Neuronal stem cell (in vitro differentiated cells): ENCODE results near the gene CXXC4.

Source experiments
- DNase-seq: peaks from one replicate; pipeline ENCODE4 v3.0.0-alpha.2; 2013; ENCODE audit warnings: low spot score
- H2AFZ ChIP-seq: one replicate; pipeline ENCODE4 v1.6.1; 2013; ENCODE audit warnings: mild to moderate bottlenecking, low read length, inconsistent platforms
- H2AK5ac ChIP-seq: 2 replicates; pipeline ENCODE4 v1.6.1; 2013; ENCODE audit warnings: low read depth, mild to moderate bottlenecking, inconsistent platforms, low read length, moderate library complexity, mixed read lengths
- H2BK120ac ChIP-seq: 2 replicates; pipeline ENCODE4 v1.6.1; 2013; ENCODE audit warnings: low read depth, mild to moderate bottlenecking, inconsistent platforms, low read length, moderate library complexity, mixed read lengths
- H2BK12ac ChIP-seq: one replicate; pipeline ENCODE4 v1.6.1; 2013; ENCODE audit warnings: low read length, inconsistent platforms
- H2BK15ac ChIP-seq: 2 replicates; pipeline ENCODE4 v1.6.1; 2013; ENCODE audit warnings: mild to moderate bottlenecking, low read length, inconsistent platforms, mixed read lengths
- H2BK5ac ChIP-seq: one replicate; pipeline ENCODE4 v1.6.1; 2013; ENCODE audit warnings: inconsistent platforms, mild to moderate bottlenecking, low read length, moderate library complexity
- H3K14ac ChIP-seq: one replicate; pipeline ENCODE4 v1.6.1; 2013; ENCODE audit warnings: low read length, inconsistent platforms
- H3K18ac ChIP-seq: 2 replicates; pipeline ENCODE4 v1.6.1; 2013; ENCODE audit warnings: low read length, inconsistent platforms
- H3K23ac ChIP-seq: 2 replicates; pipeline ENCODE4 v1.6.1; 2013; ENCODE audit warnings: low read depth, mild to moderate bottlenecking, mixed read lengths, low read length, inconsistent platforms; ENCODE audit not compliant: poor library complexity
- H3K27ac ChIP-seq: replicated peaks from 3 replicates; pipeline ENCODE4 v1.5.1; 2013; ENCODE audit warnings: low read length, inconsistent platforms
- H3K27me3 ChIP-seq, 3 experiments: 2 replicates each; pipeline ENCODE4 v1.6.1; 2013; ENCODE audit warnings: low read length in 3 of 3, mild to moderate bottlenecking in 2 of 3, inconsistent platforms in 1 of 3, low read depth in 1 of 3, mixed read lengths in 1 of 3, moderate library complexity in 1 of 3; ENCODE audit not compliant: control insufficient read depth in 3 of 3, insufficient read depth in 3 of 3
- H3K36me3 ChIP-seq, 2 donors: replicated peaks in 1 of 2; 2 replicates each; pipeline ENCODE4 v1.6.1; 2013; ENCODE audit warnings: low read length in 2 of 2; ENCODE audit not compliant: control insufficient read depth in 2 of 2, insufficient read depth in 2 of 2
- H3K4ac ChIP-seq: 2 replicates; pipeline ENCODE4 v1.6.1; 2013; ENCODE audit warnings: inconsistent platforms, mild to moderate bottlenecking, low read length, moderate library complexity
- H3K4me1 ChIP-seq, 2 donors: 1 replicate in 1 of 2; 2 replicates in 1 of 2; pipeline ENCODE4 v1.6.1; 2013; ENCODE audit warnings: low read length in 2 of 2, low read depth in 1 of 2; ENCODE audit not compliant: control insufficient read depth in 2 of 2, insufficient read depth in 1 of 2
- H3K4me2 ChIP-seq: one replicate; pipeline ENCODE4 v1.6.1; 2013; ENCODE audit warnings: mild to moderate bottlenecking, low read length, inconsistent platforms; ENCODE audit not compliant: insufficient read depth, poor library complexity, severe bottlenecking
- H3K4me3 ChIP-seq, 2 donors: 2 replicates each; pipeline ENCODE4 v1.5.1; 2013; ENCODE audit warnings: low read length in 2 of 2, mild to moderate bottlenecking in 2 of 2, inconsistent platforms in 1 of 2, moderate library complexity in 1 of 2
- H3K79me1 ChIP-seq: one replicate; pipeline ENCODE4 v1.6.1; 2013; ENCODE audit warnings: low read depth, mild to moderate bottlenecking, inconsistent platforms, low read length, moderate library complexity
- H3K9ac ChIP-seq: one replicate; pipeline ENCODE4 v1.6.1; 2013; ENCODE audit warnings: mild to moderate bottlenecking, low read depth, low read length, inconsistent platforms; ENCODE audit not compliant: poor library complexity
- H3K9me3 ChIP-seq, 2 donors: replicated peaks in 1 of 2; 2 replicates each; pipeline versions ENCODE3 to v1.6.1; 2013; ENCODE audit warnings: low read length in 2 of 2, mild to moderate bottlenecking in 2 of 2, inconsistent platforms in 1 of 2, low read depth in 1 of 2, mixed read lengths in 1 of 2, moderate library complexity in 1 of 2; ENCODE audit not compliant: control insufficient read depth in 2 of 2, insufficient read depth in 1 of 2
- H4K8ac ChIP-seq: one replicate; pipeline ENCODE4 v1.6.1; 2013; ENCODE audit warnings: low read depth, mild to moderate bottlenecking, inconsistent platforms, low read length, moderate library complexity
- H4K91ac ChIP-seq: one replicate; pipeline ENCODE4 v1.6.1; 2013; ENCODE audit warnings: low read length, low read depth, mild to moderate bottlenecking, inconsistent platforms; ENCODE audit not compliant: poor library complexity
- WGBS, 2 donors: extraction: QIAGEN DNeasy Blood & Tissue Kit; methylation state at CpG; one replicate each; pipeline ENCODE4 v1.1.7; 2013; ENCODE audit warnings: missing lambda C conversion rate in 2 of 2, mixed read lengths in 1 of 2; ENCODE audit not compliant: insufficient read length in 2 of 2, insufficient replicate concordance in 1 of 2; ENCODE audit errors: extremely low coverage in 2 of 2; 5-methylcytosine and 5-hydroxymethylcytosine counted together

CXXC4 gene

GRCh38 chr4:104490770-104491480 lies 3.8 kb downstream of the CXXC4 start:
- Histone ChIP-seq H2BK15ac (no peak overlapping the region), H3K4ac (no peak overlapping the region), H3K9ac (peak overlapping the region; percentile 64), H3K18ac (peak overlapping the region; percentile 84), H3K4me3 (peak overlapping the region; percentile 61 to 77), H3K27ac (peak overlapping the region; percentile 97), H2BK12ac (no peak overlapping the region), H2BK5ac (peak overlapping the region; percentile 87), H2AFZ (peak overlapping the region; percentile 85), H4K8ac (no peak overlapping the region), H3K4me2 (peak overlapping the region; percentile 85), H3K36me3 (peaks cover 0 to 16% of the 10 kb centered on the region in 2 donors), H3K27me3 (no peaks in the 10 kb centered on the region), H3K4me1 (peaks cover 6 to 33% of the 10 kb centered on the region in 2 donors), H3K23ac (no peak overlapping the region), H4K91ac (no peak overlapping the region), H2BK120ac (no peak overlapping the region), H2AK5ac (peak overlapping the region; percentile 38), H3K9me3 (no peaks in the 10 kb centered on the region), H3K14ac (no peak overlapping the region), H3K79me1 (no peaks in the 10 kb centered on the region)
- DNase-seq, result peak; percentile 68
- WGBS, 2 donors, result no CpG with 5 or more reads among the region's 55 CpGs

- Histone ChIP-seq H3K27me3 (no peaks in the 10 kb centered on the region), H3K36me3 (peaks cover 0 to 17% of the 10 kb centered on the region in 2 donors), H3K14ac (no peak overlapping the region), H3K4me1 (peaks cover 6 to 33% of the 10 kb centered on the region in 2 donors), H2AK5ac (no peak overlapping the region), H3K9me3 (no peaks in the 10 kb centered on the region), H3K18ac (peak overlapping the region; percentile 84), H2BK12ac (no peak overlapping the region), H2BK15ac (no peak overlapping the region), H4K91ac (no peak overlapping the region), H3K4me3 (peak overlapping the region; percentile 61 to 77), H2BK5ac (peak overlapping the region; percentile 87), H4K8ac (no peak overlapping the region), H3K9ac (no peak overlapping the region), H2BK120ac (no peak overlapping the region), H3K4ac (no peak overlapping the region), H3K23ac (no peak overlapping the region), H3K4me2 (peak overlapping the region; percentile 85), H2AFZ (peak overlapping the region; percentile 85), H3K79me1 (no peaks in the 10 kb centered on the region), H3K27ac (peak overlapping the region; percentile 97)
- no peak for DNase-seq
- no CpG with 5 or more reads among the region's 7 CpGs for WGBS, 2 donors
These were observed 4.5 kb downstream of the CXXC4 start for GRCh38 chr4:104490096-104490769.

GRCh38 chr4:104489731-104490095 lies 5.0 kb downstream of the CXXC4 start:
- Histone ChIP-seq H3K4ac (no peak overlapping the region), H3K4me3 (peak overlapping the region in 1 of 2 donors; percentile 61), H2BK15ac (no peak overlapping the region), H3K36me3 (peaks cover 0 to 17% of the 10 kb centered on the region in 2 donors), H3K23ac (no peak overlapping the region), H3K18ac (no peak overlapping the region), H3K9ac (no peak overlapping the region), H3K9me3 (no peaks in the 10 kb centered on the region), H3K4me1 (peaks cover 6 to 33% of the 10 kb centered on the region in 2 donors), H3K27ac (no peak overlapping the region), H2AFZ (no peak overlapping the region), H3K79me1 (no peaks in the 10 kb centered on the region), H4K91ac (no peak overlapping the region), H3K27me3 (no peaks in the 10 kb centered on the region), H2BK5ac (no peak overlapping the region), H3K4me2 (no peak overlapping the region), H2AK5ac (no peak overlapping the region), H3K14ac (no peak overlapping the region), H2BK120ac (no peak overlapping the region), H4K8ac (no peak overlapping the region), H2BK12ac (no peak overlapping the region)
- DNase-seq, result no peak

DNA sequence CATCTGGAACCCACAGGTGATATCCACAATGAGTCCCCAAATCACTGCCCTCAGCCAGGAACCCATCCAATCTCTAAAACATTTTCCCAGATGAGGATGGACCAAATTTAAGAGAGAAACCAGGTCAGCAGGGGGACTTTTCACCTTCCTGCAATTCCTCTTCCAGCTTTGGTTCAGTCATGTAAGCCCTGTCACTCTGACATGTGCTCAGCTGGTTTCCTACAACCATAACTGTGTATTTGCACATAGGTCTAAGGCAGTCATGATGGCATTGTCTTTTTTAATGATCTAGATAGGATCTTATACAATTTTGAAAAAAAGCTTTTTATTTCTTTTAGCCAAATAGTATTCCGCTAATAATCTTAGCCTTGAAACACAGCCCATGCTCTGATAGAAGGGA lies 6.5 kb downstream of the CXXC4 start:
- no CpG with 5 or more reads among the region's 1 CpG for WGBS, 2 donors
- H3K23ac ChIP-seq, result no peak overlapping the region
- no peak overlapping the region for H3K27ac ChIP-seq
- no peak overlapping the region for H4K8ac ChIP-seq
- H2BK120ac ChIP-seq, result no peak overlapping the region
- H3K4me1 ChIP-seq, result peaks cover 6 to 33% of the 10 kb centered on the region in 2 donors
- no peak overlapping the region for H3K14ac ChIP-seq
- no peak overlapping the region for H3K4me2 ChIP-seq
- H3K9me3 ChIP-seq, result no peaks in the 10 kb centered on the region
- no peak overlapping the region for H3K9ac ChIP-seq
- H3K4me3 ChIP-seq, result no peak overlapping the region
- no peak overlapping the region for H3K18ac ChIP-seq
- no peak overlapping the region for H3K4ac ChIP-seq
- no peaks in the 10 kb centered on the region for H3K27me3 ChIP-seq
- no peak overlapping the region for H2AK5ac ChIP-seq
- no peak overlapping the region for H4K91ac ChIP-seq
- no peak overlapping the region for H2BK15ac ChIP-seq
- H3K79me1 ChIP-seq, result no peaks in the 10 kb centered on the region
- peaks cover 0 to 17% of the 10 kb centered on the region in 2 donors for H3K36me3 ChIP-seq
- H2AFZ ChIP-seq, result no peak overlapping the region
- no peak overlapping the region for H2BK5ac ChIP-seq
- no peak overlapping the region for H2BK12ac ChIP-seq
- no peak for DNase-seq
